WTC11 (cell line): ENCODE data around the gene MYO5B. TPM values are rescaled to one million over a fixed set of nuclear protein-coding genes. Genes with fewer than 3 reads are reported as not detected.

Experiments used
- ATAC-seq: fragments of 200-7000 bp; cut with Tn5 transposase; 2 replicates; pipeline ENCODE4 v1.10.0; 2021; ENCODE audit warnings: mild to moderate bottlenecking, moderate library complexity
- CTCF ChIA-PET: fragments of 300-600 bp; sonication (Branson Sonifier 250); formaldehyde crosslinking; loops from one replicate; lab custom pipeline; 2021; ENCODE audit warnings: antibody characterized with exemption; lab: Charles Lee
- POLR2A ChIA-PET: fragments of 350-600 bp; sonication (Branson Sonifier 250); formaldehyde crosslinking; loops from one replicate; lab custom pipeline; 2021; ENCODE audit warnings: antibody characterized with exemption; lab: Charles Lee
- DNase-seq: peaks from one replicate; pipeline ENCODE4 v3.0.0; 2021; ENCODE audit warnings: low spot score
- H3K27ac Mint-ChIP-seq: 2 replicates; pipeline ENCODE4 v1.8.0; 2021; ENCODE audit warnings: mixed read lengths
- H3K27me3 Mint-ChIP-seq: 2 replicates; pipeline ENCODE4 v1.8.0; 2021; ENCODE audit warnings: low read depth, mild to moderate bottlenecking, moderate library complexity, mixed read lengths
- H3K36me3 Mint-ChIP-seq: 2 replicates; pipeline ENCODE4 v1.8.0; 2021; ENCODE audit warnings: mixed read lengths
- H3K4me1 Mint-ChIP-seq: 2 replicates; pipeline ENCODE4 v1.8.0; 2022; ENCODE audit warnings: mixed read lengths
- H3K4me3 Mint-ChIP-seq: 2 replicates; pipeline ENCODE4 v1.8.0; 2021; ENCODE audit warnings: mild to moderate bottlenecking, moderate library complexity, mixed read lengths
- H3K9me3 Mint-ChIP-seq: 2 replicates; pipeline ENCODE4 v1.8.0; 2021; ENCODE audit warnings: mixed read lengths
- FOXJ3 ChIP-seq: sonication (generic); formaldehyde crosslinking; IDR thresholded peaks from 2 replicates; pipeline ENCODE4 v1.9.0; 2021; ENCODE audit warnings: missing genetic modification reagents, mild to moderate bottlenecking, borderline replicate concordance
- FOXK1 ChIP-seq: sonication (generic); formaldehyde crosslinking; IDR thresholded peaks from 2 replicates; pipeline ENCODE4 v1.8.0; 2022; ENCODE audit warnings: mild to moderate bottlenecking, moderate library complexity, missing genetic modification reagents
- JAZF1 ChIP-seq: fragments of 250-450 bp; sonication (Bioruptor Pico); IDR thresholded peaks from 2 replicates; pipeline ENCODE4 v1.9.0; 2021; ENCODE audit warnings: moderate library complexity, mild to moderate bottlenecking, inconsistent platforms
- NFATC4 ChIP-seq: fragments of 250-450 bp; sonication (Bioruptor Pico); IDR thresholded peaks from 2 replicates; pipeline ENCODE4 v1.9.0; 2021; ENCODE audit warnings: mild to moderate bottlenecking
- NR3C1 ChIP-seq: sonication (generic); formaldehyde crosslinking; conservative IDR thresholded peaks from 2 replicates; pipeline ENCODE4 v1.8.1; 2023; ENCODE audit warnings: low read depth, mild to moderate bottlenecking, missing genetic modification reagents
- ZNF232 ChIP-seq: sonication (generic); formaldehyde crosslinking; IDR thresholded peaks from 2 replicates; pipeline ENCODE4 v1.8.0; 2022; ENCODE audit warnings: mild to moderate bottlenecking, missing genetic modification reagents
- ZNF423 ChIP-seq: fragments of 250-450 bp; sonication (Bioruptor Pico); IDR thresholded peaks from 2 replicates; pipeline ENCODE4 v2.1.2; 2022; ENCODE audit warnings: mild to moderate bottlenecking, moderate library complexity
- total RNA-seq: library from RNA; stranded (reverse); gene quantifications from 3 replicates; pipeline ENCODE4 v1.2.3, GENCODE V29; 2021
- TF ChIP-seq, protein P1 (sequence below): sonication (generic); formaldehyde crosslinking; conservative IDR thresholded peaks from 2 replicates; pipeline ENCODE4 v1.8.1; 2022; ENCODE audit warnings: mild to moderate bottlenecking, missing genetic modification reagents
- TF ChIP-seq, protein P2 (sequence below): sonication (generic); formaldehyde crosslinking; IDR thresholded peaks from 2 replicates; pipeline ENCODE4 v1.8.1; 2023; ENCODE audit warnings: mild to moderate bottlenecking, missing genetic modification reagents, borderline replicate concordance
- TF ChIP-seq, protein P3 (sequence below): sonication (generic); formaldehyde crosslinking; IDR thresholded peaks from 2 replicates; pipeline ENCODE4 v1.8.0; 2023; ENCODE audit warnings: mild to moderate bottlenecking, missing genetic modification reagents
- TF ChIP-seq, protein P4 (sequence below): fragments of 250-450 bp; sonication (Bioruptor Pico); IDR thresholded peaks from 2 replicates; pipeline ENCODE4 v1.9.0; 2021; ENCODE audit warnings: mild to moderate bottlenecking
- TF ChIP-seq, protein P5 (sequence below): sonication (generic); formaldehyde crosslinking; IDR thresholded peaks from 2 replicates; pipeline ENCODE4 v1.8.1; 2022; ENCODE audit warnings: low read depth, missing genetic modification reagents, borderline replicate concordance
- TF ChIP-seq, protein P6 (sequence below): fragments of 250-450 bp; sonication (Bioruptor Pico); conservative IDR thresholded peaks from 2 replicates; pipeline ENCODE4 v1.9.0; 2021; ENCODE audit warnings: mild to moderate bottlenecking
- TF ChIP-seq, protein P7 (sequence below): sonication (generic); formaldehyde crosslinking; conservative IDR thresholded peaks from 2 replicates; pipeline ENCODE4 v1.8.1; 2023; ENCODE audit warnings: mild to moderate bottlenecking, low read depth, missing genetic modification reagents, moderate library complexity

The MYO5B gene
- total RNA-seq, 1 experiment from 2014 or later, result 8.7 TPM

DNA sequence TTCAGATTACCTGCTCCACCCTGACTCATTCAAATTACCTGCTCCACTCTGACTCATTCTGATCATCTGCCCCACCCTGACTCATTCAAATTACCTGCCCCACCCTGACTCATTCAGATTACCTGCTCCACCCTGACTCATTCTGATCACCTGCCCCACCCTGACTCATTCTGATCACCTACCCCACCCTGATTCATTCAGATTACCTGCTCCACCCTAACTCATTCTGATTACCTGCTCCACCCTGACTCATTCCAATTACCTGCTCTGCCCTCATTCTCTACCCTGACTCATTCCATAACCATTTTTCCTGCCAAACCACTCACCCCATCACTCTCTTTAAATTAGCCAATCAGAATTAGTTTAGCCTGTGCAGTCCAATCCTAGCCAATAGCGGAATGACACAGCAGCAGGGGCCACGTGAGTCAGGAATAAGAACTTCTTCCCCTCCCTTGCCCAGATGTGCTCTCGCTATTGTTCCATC is 45.2 kb upstream of the MYO5B start (continued):
- TF ChIP-seq, protein P1, sequence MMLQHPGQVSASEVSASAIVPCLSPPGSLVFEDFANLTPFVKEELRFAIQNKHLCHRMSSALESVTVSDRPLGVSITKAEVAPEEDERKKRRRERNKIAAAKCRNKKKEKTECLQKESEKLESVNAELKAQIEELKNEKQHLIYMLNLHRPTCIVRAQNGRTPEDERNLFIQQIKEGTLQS, result no peak
- TF ChIP-seq NR3C1 (CRISPR knock-in tag), result no peak
- TF ChIP-seq, protein P2, sequence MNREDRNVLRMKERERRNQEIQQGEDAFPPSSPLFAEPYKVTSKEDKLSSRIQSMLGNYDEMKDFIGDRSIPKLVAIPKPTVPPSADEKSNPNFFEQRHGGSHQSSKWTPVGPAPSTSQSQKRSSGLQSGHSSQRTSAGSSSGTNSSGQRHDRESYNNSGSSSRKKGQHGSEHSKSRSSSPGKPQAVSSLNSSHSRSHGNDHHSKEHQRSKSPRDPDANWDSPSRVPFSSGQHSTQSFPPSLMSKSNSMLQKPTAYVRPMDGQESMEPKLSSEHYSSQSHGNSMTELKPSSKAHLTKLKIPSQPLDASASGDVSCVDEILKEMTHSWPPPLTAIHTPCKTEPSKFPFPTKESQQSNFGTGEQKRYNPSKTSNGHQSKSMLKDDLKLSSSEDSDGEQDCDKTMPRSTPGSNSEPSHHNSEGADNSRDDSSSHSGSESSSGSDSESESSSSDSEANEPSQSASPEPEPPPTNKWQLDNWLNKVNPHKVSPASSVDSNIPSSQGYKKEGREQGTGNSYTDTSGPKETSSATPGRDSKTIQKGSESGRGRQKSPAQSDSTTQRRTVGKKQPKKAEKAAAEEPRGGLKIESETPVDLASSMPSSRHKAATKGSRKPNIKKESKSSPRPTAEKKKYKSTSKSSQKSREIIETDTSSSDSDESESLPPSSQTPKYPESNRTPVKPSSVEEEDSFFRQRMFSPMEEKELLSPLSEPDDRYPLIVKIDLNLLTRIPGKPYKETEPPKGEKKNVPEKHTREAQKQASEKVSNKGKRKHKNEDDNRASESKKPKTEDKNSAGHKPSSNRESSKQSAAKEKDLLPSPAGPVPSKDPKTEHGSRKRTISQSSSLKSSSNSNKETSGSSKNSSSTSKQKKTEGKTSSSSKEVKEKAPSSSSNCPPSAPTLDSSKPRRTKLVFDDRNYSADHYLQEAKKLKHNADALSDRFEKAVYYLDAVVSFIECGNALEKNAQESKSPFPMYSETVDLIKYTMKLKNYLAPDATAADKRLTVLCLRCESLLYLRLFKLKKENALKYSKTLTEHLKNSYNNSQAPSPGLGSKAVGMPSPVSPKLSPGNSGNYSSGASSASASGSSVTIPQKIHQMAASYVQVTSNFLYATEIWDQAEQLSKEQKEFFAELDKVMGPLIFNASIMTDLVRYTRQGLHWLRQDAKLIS (CRISPR knock-in tag), result no peak
- TF ChIP-seq ZNF423 (CRISPR knock-in tag), result no peak
- no peak for TF ChIP-seq JAZF1
- no peak for TF ChIP-seq NFATC4
- TF ChIP-seq, protein P3, sequence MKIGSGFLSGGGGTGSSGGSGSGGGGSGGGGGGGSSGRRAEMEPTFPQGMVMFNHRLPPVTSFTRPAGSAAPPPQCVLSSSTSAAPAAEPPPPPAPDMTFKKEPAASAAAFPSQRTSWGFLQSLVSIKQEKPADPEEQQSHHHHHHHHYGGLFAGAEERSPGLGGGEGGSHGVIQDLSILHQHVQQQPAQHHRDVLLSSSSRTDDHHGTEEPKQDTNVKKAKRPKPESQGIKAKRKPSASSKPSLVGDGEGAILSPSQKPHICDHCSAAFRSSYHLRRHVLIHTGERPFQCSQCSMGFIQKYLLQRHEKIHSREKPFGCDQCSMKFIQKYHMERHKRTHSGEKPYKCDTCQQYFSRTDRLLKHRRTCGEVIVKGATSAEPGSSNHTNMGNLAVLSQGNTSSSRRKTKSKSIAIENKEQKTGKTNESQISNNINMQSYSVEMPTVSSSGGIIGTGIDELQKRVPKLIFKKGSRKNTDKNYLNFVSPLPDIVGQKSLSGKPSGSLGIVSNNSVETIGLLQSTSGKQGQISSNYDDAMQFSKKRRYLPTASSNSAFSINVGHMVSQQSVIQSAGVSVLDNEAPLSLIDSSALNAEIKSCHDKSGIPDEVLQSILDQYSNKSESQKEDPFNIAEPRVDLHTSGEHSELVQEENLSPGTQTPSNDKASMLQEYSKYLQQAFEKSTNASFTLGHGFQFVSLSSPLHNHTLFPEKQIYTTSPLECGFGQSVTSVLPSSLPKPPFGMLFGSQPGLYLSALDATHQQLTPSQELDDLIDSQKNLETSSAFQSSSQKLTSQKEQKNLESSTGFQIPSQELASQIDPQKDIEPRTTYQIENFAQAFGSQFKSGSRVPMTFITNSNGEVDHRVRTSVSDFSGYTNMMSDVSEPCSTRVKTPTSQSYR (CRISPR knock-in tag), result no peak
- TF ChIP-seq, protein P4, sequence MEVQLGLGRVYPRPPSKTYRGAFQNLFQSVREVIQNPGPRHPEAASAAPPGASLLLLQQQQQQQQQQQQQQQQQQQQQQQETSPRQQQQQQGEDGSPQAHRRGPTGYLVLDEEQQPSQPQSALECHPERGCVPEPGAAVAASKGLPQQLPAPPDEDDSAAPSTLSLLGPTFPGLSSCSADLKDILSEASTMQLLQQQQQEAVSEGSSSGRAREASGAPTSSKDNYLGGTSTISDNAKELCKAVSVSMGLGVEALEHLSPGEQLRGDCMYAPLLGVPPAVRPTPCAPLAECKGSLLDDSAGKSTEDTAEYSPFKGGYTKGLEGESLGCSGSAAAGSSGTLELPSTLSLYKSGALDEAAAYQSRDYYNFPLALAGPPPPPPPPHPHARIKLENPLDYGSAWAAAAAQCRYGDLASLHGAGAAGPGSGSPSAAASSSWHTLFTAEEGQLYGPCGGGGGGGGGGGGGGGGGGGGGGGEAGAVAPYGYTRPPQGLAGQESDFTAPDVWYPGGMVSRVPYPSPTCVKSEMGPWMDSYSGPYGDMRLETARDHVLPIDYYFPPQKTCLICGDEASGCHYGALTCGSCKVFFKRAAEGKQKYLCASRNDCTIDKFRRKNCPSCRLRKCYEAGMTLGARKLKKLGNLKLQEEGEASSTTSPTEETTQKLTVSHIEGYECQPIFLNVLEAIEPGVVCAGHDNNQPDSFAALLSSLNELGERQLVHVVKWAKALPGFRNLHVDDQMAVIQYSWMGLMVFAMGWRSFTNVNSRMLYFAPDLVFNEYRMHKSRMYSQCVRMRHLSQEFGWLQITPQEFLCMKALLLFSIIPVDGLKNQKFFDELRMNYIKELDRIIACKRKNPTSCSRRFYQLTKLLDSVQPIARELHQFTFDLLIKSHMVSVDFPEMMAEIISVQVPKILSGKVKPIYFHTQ (CRISPR knock-in tag), result no peak
- TF ChIP-seq, protein P5, sequence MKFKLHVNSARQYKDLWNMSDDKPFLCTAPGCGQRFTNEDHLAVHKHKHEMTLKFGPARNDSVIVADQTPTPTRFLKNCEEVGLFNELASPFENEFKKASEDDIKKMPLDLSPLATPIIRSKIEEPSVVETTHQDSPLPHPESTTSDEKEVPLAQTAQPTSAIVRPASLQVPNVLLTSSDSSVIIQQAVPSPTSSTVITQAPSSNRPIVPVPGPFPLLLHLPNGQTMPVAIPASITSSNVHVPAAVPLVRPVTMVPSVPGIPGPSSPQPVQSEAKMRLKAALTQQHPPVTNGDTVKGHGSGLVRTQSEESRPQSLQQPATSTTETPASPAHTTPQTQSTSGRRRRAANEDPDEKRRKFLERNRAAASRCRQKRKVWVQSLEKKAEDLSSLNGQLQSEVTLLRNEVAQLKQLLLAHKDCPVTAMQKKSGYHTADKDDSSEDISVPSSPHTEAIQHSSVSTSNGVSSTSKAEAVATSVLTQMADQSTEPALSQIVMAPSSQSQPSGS (CRISPR knock-in tag), result no peak

DNA sequence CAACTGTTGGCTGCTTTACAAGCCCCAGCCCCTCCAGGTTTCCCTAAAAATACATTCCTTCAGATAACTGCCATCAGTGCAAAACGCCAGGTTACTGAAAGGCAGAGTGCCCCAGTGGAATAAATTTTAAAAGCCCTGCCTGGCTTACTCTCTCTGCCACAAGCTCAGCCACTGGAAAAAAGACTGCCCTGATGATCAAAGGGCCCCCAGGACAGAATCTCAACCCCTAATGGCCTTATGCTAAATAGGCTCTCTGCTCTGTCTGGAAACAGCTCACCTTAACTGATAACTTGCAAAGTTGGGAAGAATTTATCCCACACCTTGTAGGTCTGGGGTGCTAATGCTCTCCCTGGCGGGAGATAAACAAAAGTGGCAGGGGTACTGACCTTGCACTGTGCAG is 37.5 kb upstream of the MYO5B start:
- no peak overlapping the region; the same call in 1 of the 2 replicates for H3K27ac Mint-ChIP-seq
- no peak for DNase-seq
- CTCF ChIA-PET, result interaction anchor here (0.9 to 2.3 kb wide), 4 partner anchors 14 to 36 kb away, joined by 3 to 7 read pairs (median 4); no protein-coding TSS in a partner anchor
- peaks cover 34% of the 10 kb centered on the region for H3K9me3 Mint-ChIP-seq
- POLR2A ChIA-PET, result no interaction called here
- ATAC-seq, result peak; percentile 47
- peaks cover 11% of the 10 kb centered on the region; the same call in 1 of the 2 replicates for H3K36me3 Mint-ChIP-seq
- H3K4me1 Mint-ChIP-seq, result peaks cover 11% of the 10 kb centered on the region
- H3K27me3 Mint-ChIP-seq, result peaks cover 19% of the 10 kb centered on the region
- H3K4me3 Mint-ChIP-seq, result no peak overlapping the region
- TF ChIP-seq FOXJ3 (CRISPR knock-in tag), result no peak
- TF ChIP-seq FOXK1, result no peak
- TF ChIP-seq, protein P4 (CRISPR knock-in tag), result no peak
- no peak for TF ChIP-seq ZNF232
- TF ChIP-seq, protein P1, result no peak
- TF ChIP-seq, protein P6, sequence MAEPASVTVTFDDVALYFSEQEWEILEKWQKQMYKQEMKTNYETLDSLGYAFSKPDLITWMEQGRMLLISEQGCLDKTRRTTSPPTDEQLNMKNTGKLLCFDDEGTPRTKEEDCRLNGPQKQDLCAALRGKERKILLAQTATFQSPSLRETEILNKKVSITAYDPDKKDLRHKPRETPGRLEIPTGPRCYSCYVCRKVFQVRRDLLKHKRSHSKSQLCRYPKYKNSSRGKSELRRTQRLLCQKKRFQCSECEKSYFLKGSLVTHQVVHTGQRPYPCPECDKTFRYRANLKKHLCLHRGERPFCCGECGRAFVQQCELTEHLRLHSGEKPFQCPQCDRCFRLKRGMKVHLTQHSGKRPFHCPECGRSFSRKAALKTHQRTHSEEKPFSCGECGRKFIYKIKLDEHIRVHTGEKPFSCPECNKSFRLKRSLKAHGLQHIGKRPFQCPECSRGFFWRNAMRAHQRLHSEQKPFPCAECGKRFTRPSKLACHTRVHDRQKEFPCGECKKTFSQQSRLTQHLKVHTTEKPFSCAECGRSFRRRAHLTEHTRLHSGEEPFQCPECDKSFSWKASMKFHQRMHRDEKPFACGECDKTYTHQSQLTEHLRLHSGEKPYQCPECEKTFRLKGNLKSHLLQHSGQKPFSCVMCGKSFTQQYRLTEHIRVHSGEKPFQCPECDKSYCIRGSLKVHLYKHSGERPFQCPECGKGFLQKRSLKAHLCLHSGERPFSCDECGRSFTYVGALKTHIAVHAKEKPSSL (CRISPR knock-in tag), result no peak
- TF ChIP-seq NR3C1 (CRISPR knock-in tag), result no peak
- TF ChIP-seq, protein P7, sequence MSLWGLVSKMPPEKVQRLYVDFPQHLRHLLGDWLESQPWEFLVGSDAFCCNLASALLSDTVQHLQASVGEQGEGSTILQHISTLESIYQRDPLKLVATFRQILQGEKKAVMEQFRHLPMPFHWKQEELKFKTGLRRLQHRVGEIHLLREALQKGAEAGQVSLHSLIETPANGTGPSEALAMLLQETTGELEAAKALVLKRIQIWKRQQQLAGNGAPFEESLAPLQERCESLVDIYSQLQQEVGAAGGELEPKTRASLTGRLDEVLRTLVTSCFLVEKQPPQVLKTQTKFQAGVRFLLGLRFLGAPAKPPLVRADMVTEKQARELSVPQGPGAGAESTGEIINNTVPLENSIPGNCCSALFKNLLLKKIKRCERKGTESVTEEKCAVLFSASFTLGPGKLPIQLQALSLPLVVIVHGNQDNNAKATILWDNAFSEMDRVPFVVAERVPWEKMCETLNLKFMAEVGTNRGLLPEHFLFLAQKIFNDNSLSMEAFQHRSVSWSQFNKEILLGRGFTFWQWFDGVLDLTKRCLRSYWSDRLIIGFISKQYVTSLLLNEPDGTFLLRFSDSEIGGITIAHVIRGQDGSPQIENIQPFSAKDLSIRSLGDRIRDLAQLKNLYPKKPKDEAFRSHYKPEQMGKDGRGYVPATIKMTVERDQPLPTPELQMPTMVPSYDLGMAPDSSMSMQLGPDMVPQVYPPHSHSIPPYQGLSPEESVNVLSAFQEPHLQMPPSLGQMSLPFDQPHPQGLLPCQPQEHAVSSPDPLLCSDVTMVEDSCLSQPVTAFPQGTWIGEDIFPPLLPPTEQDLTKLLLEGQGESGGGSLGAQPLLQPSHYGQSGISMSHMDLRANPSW, result no peak
